Measurements from ENCODE around the gene XPO6. TPM values are rescaled to one million over a fixed set of nuclear protein-coding genes. Genes with fewer than 3 reads are reported as not detected.

The XPO6 gene
- total RNA-seq, 1 experiment from 2014 or later = 135 TPM

DNA sequence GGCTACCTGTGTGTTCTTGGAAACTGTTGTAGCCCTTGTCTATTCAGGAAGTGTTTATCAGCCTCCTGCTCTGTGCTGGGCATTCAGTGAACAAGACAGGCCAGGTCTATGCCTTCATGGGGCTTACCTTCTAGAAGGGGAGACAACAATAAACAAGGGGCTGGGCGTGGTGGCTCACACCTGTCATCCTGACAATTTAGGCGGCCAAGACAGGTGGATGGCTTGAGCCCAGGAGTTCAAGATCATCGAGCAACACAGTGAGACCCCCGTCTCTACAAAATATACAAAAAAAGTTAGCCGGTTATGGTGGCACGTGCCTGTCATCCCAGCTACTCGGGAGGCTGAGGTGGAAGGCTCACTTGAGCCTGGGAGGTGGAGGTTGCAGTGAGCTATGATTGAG, 142.8 kb downstream of the XPO6 start:
- ATAC-seq (no peak), DNase-seq (ENCODE audit: low read depth, low spot score) (no peak)
- Histone ChIP-seq H3K4me1 (ENCODE audit: control insufficient read depth, insufficient read depth, low read length) (no peaks in the 10 kb centered on the region), H3K27ac (ENCODE audit: low read length) (no peak overlapping the region), H3K9me3 (ENCODE audit: control insufficient read depth, insufficient read depth, low read depth, low read length) (no peaks in the 10 kb centered on the region), H3K4me3 (ENCODE audit: low read depth in 2 of 2, low read length in 2 of 2) (no peak overlapping the region), H3K27me3 (ENCODE audit: control insufficient read depth, insufficient read depth, low read length) (peaks cover 14% of the 10 kb centered on the region), H3K36me3 (ENCODE audit: control insufficient read depth, insufficient read depth, low read length) (no peaks in the 10 kb centered on the region)
- BruUV-seq (replicated peaks) = no TSS peak
- intact Hi-C loops (cut with micrococcal nuclease; ENCODE audit: unreplicated experiment) (no loop called here), in situ Hi-C loops (cut with HindIII; ENCODE audit: low pct_unique_long_range_greater_than_20kb, low sequenced_read_pairs) (no loop called here)
- TF ChIP-seq, protein P1, sequence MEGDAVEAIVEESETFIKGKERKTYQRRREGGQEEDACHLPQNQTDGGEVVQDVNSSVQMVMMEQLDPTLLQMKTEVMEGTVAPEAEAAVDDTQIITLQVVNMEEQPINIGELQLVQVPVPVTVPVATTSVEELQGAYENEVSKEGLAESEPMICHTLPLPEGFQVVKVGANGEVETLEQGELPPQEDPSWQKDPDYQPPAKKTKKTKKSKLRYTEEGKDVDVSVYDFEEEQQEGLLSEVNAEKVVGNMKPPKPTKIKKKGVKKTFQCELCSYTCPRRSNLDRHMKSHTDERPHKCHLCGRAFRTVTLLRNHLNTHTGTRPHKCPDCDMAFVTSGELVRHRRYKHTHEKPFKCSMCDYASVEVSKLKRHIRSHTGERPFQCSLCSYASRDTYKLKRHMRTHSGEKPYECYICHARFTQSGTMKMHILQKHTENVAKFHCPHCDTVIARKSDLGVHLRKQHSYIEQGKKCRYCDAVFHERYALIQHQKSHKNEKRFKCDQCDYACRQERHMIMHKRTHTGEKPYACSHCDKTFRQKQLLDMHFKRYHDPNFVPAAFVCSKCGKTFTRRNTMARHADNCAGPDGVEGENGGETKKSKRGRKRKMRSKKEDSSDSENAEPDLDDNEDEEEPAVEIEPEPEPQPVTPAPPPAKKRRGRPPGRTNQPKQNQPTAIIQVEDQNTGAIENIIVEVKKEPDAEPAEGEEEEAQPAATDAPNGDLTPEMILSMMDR (IDR thresholded peaks at IDR 0.05) = no peak
- TF ChIP-seq, protein P2, sequence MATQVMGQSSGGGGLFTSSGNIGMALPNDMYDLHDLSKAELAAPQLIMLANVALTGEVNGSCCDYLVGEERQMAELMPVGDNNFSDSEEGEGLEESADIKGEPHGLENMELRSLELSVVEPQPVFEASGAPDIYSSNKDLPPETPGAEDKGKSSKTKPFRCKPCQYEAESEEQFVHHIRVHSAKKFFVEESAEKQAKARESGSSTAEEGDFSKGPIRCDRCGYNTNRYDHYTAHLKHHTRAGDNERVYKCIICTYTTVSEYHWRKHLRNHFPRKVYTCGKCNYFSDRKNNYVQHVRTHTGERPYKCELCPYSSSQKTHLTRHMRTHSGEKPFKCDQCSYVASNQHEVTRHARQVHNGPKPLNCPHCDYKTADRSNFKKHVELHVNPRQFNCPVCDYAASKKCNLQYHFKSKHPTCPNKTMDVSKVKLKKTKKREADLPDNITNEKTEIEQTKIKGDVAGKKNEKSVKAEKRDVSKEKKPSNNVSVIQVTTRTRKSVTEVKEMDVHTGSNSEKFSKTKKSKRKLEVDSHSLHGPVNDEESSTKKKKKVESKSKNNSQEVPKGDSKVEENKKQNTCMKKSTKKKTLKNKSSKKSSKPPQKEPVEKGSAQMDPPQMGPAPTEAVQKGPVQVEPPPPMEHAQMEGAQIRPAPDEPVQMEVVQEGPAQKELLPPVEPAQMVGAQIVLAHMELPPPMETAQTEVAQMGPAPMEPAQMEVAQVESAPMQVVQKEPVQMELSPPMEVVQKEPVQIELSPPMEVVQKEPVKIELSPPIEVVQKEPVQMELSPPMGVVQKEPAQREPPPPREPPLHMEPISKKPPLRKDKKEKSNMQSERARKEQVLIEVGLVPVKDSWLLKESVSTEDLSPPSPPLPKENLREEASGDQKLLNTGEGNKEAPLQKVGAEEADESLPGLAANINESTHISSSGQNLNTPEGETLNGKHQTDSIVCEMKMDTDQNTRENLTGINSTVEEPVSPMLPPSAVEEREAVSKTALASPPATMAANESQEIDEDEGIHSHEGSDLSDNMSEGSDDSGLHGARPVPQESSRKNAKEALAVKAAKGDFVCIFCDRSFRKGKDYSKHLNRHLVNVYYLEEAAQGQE (IDR thresholded peaks at IDR 0.05; ENCODE audit: insufficient read depth in 1 of 2, low read depth in 2 of 2, low read length in 1 of 2) = no peak
- no peak for TF ChIP-seq POLR2AphosphoS5 (IDR thresholded peaks at IDR 0.05; ENCODE audit: low read depth, low read length)
- TF ChIP-seq SIN3A (IDR thresholded peaks at IDR 0.05; ENCODE audit: borderline replicate concordance, insufficient read depth, low read depth, low read length) = no peak
- no peak for TF ChIP-seq TCF7L2 (IDR thresholded peaks at IDR 0.05; ENCODE audit: low read depth, low read length)
- CTCF ChIA-PET = no interaction called here
- POLR2A ChIA-PET = no interaction called here

DNA sequence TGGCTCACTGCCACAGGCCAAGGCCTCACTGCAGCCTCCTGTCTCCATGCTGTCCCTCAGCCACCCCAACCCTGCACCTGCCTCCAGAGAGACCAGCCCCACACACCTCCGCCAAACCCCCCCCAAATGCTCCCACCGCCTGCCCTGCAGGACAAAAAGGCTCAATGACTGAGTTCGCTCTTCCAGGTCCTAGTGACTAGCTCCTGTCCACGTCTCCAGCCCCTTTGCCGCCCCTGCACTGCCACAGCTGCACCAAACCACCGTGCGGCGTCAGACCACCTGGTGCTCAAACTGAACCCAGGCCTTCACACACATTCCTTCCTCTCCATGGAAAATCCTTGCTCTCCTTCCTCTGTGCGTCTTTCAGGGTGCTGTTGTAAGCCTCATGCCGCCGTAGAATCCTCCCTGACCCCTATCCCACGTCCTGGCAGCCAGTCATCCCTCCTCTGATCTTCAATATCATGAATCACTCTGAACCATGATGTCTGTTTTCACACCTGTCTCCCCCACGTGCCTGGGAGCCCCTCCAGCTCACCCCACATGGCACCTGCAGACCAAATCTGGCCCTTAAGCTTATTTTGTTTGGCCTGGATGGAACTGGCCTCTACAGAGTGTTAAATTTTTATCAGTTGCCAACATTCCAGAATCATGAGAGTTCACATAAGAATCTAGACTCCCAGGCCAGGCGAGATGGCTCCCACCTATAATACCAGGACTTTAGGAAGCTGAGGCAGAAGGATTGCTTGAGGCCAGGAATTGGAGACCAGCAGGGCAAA, 144.0 kb downstream of the XPO6 start:
- DNase-seq (ENCODE audit: low read depth, low spot score) (no peak), ATAC-seq (no peak)
- Histone ChIP-seq H3K4me1 (ENCODE audit: control insufficient read depth, insufficient read depth, low read length) (no peaks in the 10 kb centered on the region), H3K4me3 (ENCODE audit: low read depth in 2 of 2, low read length in 2 of 2) (no peak overlapping the region), H3K9me3 (ENCODE audit: control insufficient read depth, insufficient read depth, low read depth, low read length) (no peaks in the 10 kb centered on the region), H3K36me3 (ENCODE audit: control insufficient read depth, insufficient read depth, low read length) (no peaks in the 10 kb centered on the region), H3K27me3 (ENCODE audit: control insufficient read depth, insufficient read depth, low read length) (peaks cover 18% of the 10 kb centered on the region), H3K27ac (ENCODE audit: low read length) (no peak overlapping the region)
- in situ Hi-C loops (cut with HindIII; ENCODE audit: low pct_unique_long_range_greater_than_20kb, low sequenced_read_pairs) (no loop called here), intact Hi-C loops (cut with micrococcal nuclease; ENCODE audit: unreplicated experiment) (no loop called here)
- ChIA-PET POLR2A (no interaction called here), CTCF (no interaction called here)
- TF ChIP-seq POLR2AphosphoS5 (IDR thresholded peaks at IDR 0.05; ENCODE audit: low read depth, low read length) (no peak), TCF7L2 (IDR thresholded peaks at IDR 0.05; ENCODE audit: low read depth, low read length) (no peak), SIN3A (IDR thresholded peaks at IDR 0.05; ENCODE audit: borderline replicate concordance, insufficient read depth, low read depth, low read length) (no peak)
- TF ChIP-seq, protein P1 (IDR thresholded peaks at IDR 0.05) = no peak
- TF ChIP-seq, protein P2 (IDR thresholded peaks at IDR 0.05; ENCODE audit: insufficient read depth in 1 of 2, low read depth in 2 of 2, low read length in 1 of 2) = no peak
- BruUV-seq (replicated peaks) = no TSS peak

Data from Panc1 (cell line).